K562 treated with DMSO at 1 percent for 12 hours (cell line): ENCODE measurements around the gene NT5DC3. TPM values are rescaled to one million over a fixed set of nuclear protein-coding genes. Genes with fewer than 3 reads are reported as not detected.

Experiments used
- total RNA-seq: library from RNA; unstranded; fragments of 300-600 nt; gene quantifications from 2 replicates; pipeline ENCODE4 v1.2.3, GENCODE V29; 2022; ENCODE audit not compliant: insufficient read depth

Gene NT5DC3
- 2.8 and 9.1 TPM in 2 replicates for total RNA-seq

GRCh38 chr12:103840876-103841689 is at the start of gene NT5DC3:
TSS of gene NT5DC3 (minus strand) at chr12:103841234. CDS start at chr12:103841156, 78 bp downstream.

Other genes starting within 250 kb of the NT5DC3 start
- gene HSP90B1, start 89.2 kb upstream of the NT5DC3 start, total RNA-seq: 282 and 447 TPM in 2 replicates
- 15.5 and 37.8 TPM in 2 replicates for gene TDG, start 124.6 kb upstream of the NT5DC3 start, total RNA-seq
- not detected in 2 replicates for gene GLT8D2, start 209.0 kb upstream of the NT5DC3 start, total RNA-seq
- gene HCFC2, start 223.3 kb upstream of the NT5DC3 start, total RNA-seq: 0.77 and 6.6 TPM in 2 replicates